Activated T-helper 2 cell treated with anti-CD3 and anti-CD28 coated beads, Interferon-gamma antibody, Interleukin-2, Interleukin-4, amounts not matched to agents 10 μg/mL and 5 μg/mL and 100 μg/mL, durations not matched to agents 14 hours and 24 hours and 36 hours (primary cell): ENCODE data around the gene IGFBP2. TPM values are rescaled to one million over a fixed set of nuclear protein-coding genes. Genes with fewer than 3 reads are reported as not detected.

ENCODE experiments used
- DNase-seq: peaks from one replicate; pipeline ENCODE4 v3.0.0; 2021; ENCODE audit warnings: low spot score
- H3K27ac Mint-ChIP-seq: one replicate; pipeline ENCODE4 v1.8.0; 2021; ENCODE audit warnings: mixed read lengths
- H3K27me3 Mint-ChIP-seq: one replicate; pipeline ENCODE4 v1.8.0; 2021; ENCODE audit warnings: low read depth, mixed read lengths
- H3K36me3 Mint-ChIP-seq: one replicate; pipeline ENCODE4 v1.8.0; 2021; ENCODE audit warnings: low read depth, mixed read lengths
- H3K4me1 Mint-ChIP-seq: one replicate; pipeline ENCODE4 v1.8.0; 2021; ENCODE audit warnings: low read depth, mixed read lengths
- H3K4me3 Mint-ChIP-seq: one replicate; pipeline ENCODE4 v1.8.0; 2021; ENCODE audit warnings: low read depth, mild to moderate bottlenecking, moderate library complexity, mixed read lengths
- H3K9me3 Mint-ChIP-seq: one replicate; pipeline ENCODE4 v1.8.0; 2021; ENCODE audit warnings: mixed read lengths
- intact Hi-C: fragments of 100-400 bp; cut with micrococcal nuclease; formaldehyde crosslinking; loops from one replicate; pipeline ENCODE4 v1.15.1; 2023
- total RNA-seq: library from RNA; stranded (reverse); gene quantifications from 2 replicates; pipeline ENCODE4 v1.2.3, GENCODE V29; 2022

IGFBP2 gene
- total RNA-seq, 1 donor from 2014 or later, result 30.1 TPM

- Mint-ChIP-seq H3K9me3 (no peaks in the 10 kb centered on the region), H3K27me3 (peaks cover 3% of the 10 kb centered on the region), H3K27ac (no peak overlapping the region), H3K36me3 (no peaks in the 10 kb centered on the region), H3K4me1 (peaks cover 10% of the 10 kb centered on the region), H3K4me3 (no peak overlapping the region)
- no peak for DNase-seq
- intact Hi-C loops, result no loop called here
Observed at GRCh38 chr2:216677439-216678097, 44.3 kb downstream of the IGFBP2 start.

- peaks cover 3% of the 10 kb centered on the region for H3K27me3 Mint-ChIP-seq
- no peak for DNase-seq
- H3K36me3 Mint-ChIP-seq, result no peaks in the 10 kb centered on the region
- intact Hi-C loops, result no loop called here
- H3K9me3 Mint-ChIP-seq, result no peaks in the 10 kb centered on the region
- no peak overlapping the region for H3K4me3 Mint-ChIP-seq
- H3K4me1 Mint-ChIP-seq, result peaks cover 10% of the 10 kb centered on the region
- H3K27ac Mint-ChIP-seq, result no peak overlapping the region
Observed at GRCh38 chr2:216678098-216678465, 44.9 kb downstream of the IGFBP2 start.

- H3K4me1 Mint-ChIP-seq, result peaks cover 10% of the 10 kb centered on the region
- H3K9me3 Mint-ChIP-seq, result no peaks in the 10 kb centered on the region
- no peaks in the 10 kb centered on the region for H3K36me3 Mint-ChIP-seq
- DNase-seq, result no peak
- no peak overlapping the region for H3K27ac Mint-ChIP-seq
- intact Hi-C loops, result no loop called here
- no peak overlapping the region for H3K4me3 Mint-ChIP-seq
- H3K27me3 Mint-ChIP-seq, result peaks cover 5% of the 10 kb centered on the region
Observed at GRCh38 chr2:216678813-216679657, 45.8 kb downstream of the IGFBP2 start.

GRCh38 chr2:216679658-216680024 is 46.4 kb downstream of the IGFBP2 start:
- peaks cover 5% of the 10 kb centered on the region for H3K27me3 Mint-ChIP-seq
- intact Hi-C loops, result loop anchor here (5.0 kb wide), 1 partner anchor 1033 kb away; no protein-coding TSS in a partner anchor
- no peaks in the 10 kb centered on the region for H3K36me3 Mint-ChIP-seq
- peaks cover 10% of the 10 kb centered on the region for H3K4me1 Mint-ChIP-seq
- H3K4me3 Mint-ChIP-seq, result no peak overlapping the region
- no peak overlapping the region for H3K27ac Mint-ChIP-seq
- DNase-seq, result no peak
- H3K9me3 Mint-ChIP-seq, result no peaks in the 10 kb centered on the region

GRCh38 chr2:216680951-216681629 is 47.9 kb downstream of the IGFBP2 start:
- Mint-ChIP-seq H3K4me1 (peaks cover 10% of the 10 kb centered on the region), H3K27me3 (peaks cover 13% of the 10 kb centered on the region), H3K27ac (no peak overlapping the region), H3K4me3 (no peak overlapping the region), H3K36me3 (no peaks in the 10 kb centered on the region), H3K9me3 (no peaks in the 10 kb centered on the region)
- intact Hi-C loops, result loop anchor here (5.0 kb wide), 1 partner anchor 1031 kb away; no protein-coding TSS in a partner anchor
- no peak for DNase-seq

- H3K27me3 Mint-ChIP-seq, result peaks cover 11% of the 10 kb centered on the region
- no peak overlapping the region for H3K27ac Mint-ChIP-seq
- H3K36me3 Mint-ChIP-seq, result no peaks in the 10 kb centered on the region
- intact Hi-C loops, result loop anchor here (2.0 to 5.0 kb wide), 2 partner anchors 829 to 1031 kb away; no protein-coding TSS in a partner anchor
- DNase-seq, result no peak
- H3K9me3 Mint-ChIP-seq, result no peaks in the 10 kb centered on the region
- peaks cover 10% of the 10 kb centered on the region for H3K4me1 Mint-ChIP-seq
- H3K4me3 Mint-ChIP-seq, result no peak overlapping the region
Observed at GRCh38 chr2:216681683-216682082, 48.5 kb downstream of the IGFBP2 start.

- H3K4me3 Mint-ChIP-seq, result no peak overlapping the region
- intact Hi-C loops, result loop anchor here (2.0 to 5.0 kb wide), 2 partner anchors 827 to 1028 kb away; no protein-coding TSS in a partner anchor
- H3K27me3 Mint-ChIP-seq, result peaks cover 14% of the 10 kb centered on the region
- no peak overlapping the region for H3K27ac Mint-ChIP-seq
- H3K9me3 Mint-ChIP-seq, result no peaks in the 10 kb centered on the region
- no peaks in the 10 kb centered on the region for H3K36me3 Mint-ChIP-seq
- peaks cover 10% of the 10 kb centered on the region for H3K4me1 Mint-ChIP-seq
- DNase-seq, result no peak
Observed at GRCh38 chr2:216683846-216684245, 50.6 kb downstream of the IGFBP2 start.

GRCh38 chr2:216685327-216685875 is 52.2 kb downstream of the IGFBP2 start:
- Mint-ChIP-seq H3K4me1 (peaks cover 10% of the 10 kb centered on the region), H3K9me3 (no peaks in the 10 kb centered on the region), H3K36me3 (no peaks in the 10 kb centered on the region), H3K27me3 (peaks cover 24% of the 10 kb centered on the region), H3K4me3 (no peak overlapping the region), H3K27ac (no peak overlapping the region)
- DNase-seq, result no peak
- intact Hi-C loops, result no loop called here

GRCh38 chr2:216687111-216687510 is 53.9 kb downstream of the IGFBP2 start:
- H3K36me3 Mint-ChIP-seq, result no peaks in the 10 kb centered on the region
- no peak overlapping the region for H3K4me3 Mint-ChIP-seq
- no peaks in the 10 kb centered on the region for H3K9me3 Mint-ChIP-seq
- peaks cover 35% of the 10 kb centered on the region for H3K27me3 Mint-ChIP-seq
- H3K27ac Mint-ChIP-seq, result no peak overlapping the region
- H3K4me1 Mint-ChIP-seq, result peaks cover 11% of the 10 kb centered on the region
- intact Hi-C loops, result no loop called here
- DNase-seq, result no peak

GRCh38 chr2:216687646-216688045 is 54.4 kb downstream of the IGFBP2 start:
- H3K27me3 Mint-ChIP-seq, result peaks cover 41% of the 10 kb centered on the region
- no peak overlapping the region for H3K27ac Mint-ChIP-seq
- no peaks in the 10 kb centered on the region for H3K9me3 Mint-ChIP-seq
- DNase-seq, result no peak
- no peak overlapping the region for H3K4me3 Mint-ChIP-seq
- intact Hi-C loops, result no loop called here
- peaks cover 12% of the 10 kb centered on the region for H3K4me1 Mint-ChIP-seq
- no peaks in the 10 kb centered on the region for H3K36me3 Mint-ChIP-seq

- no peak overlapping the region for H3K4me3 Mint-ChIP-seq
- no peak overlapping the region for H3K27ac Mint-ChIP-seq
- intact Hi-C loops, result no loop called here
- peaks cover 48% of the 10 kb centered on the region for H3K27me3 Mint-ChIP-seq
- no peaks in the 10 kb centered on the region for H3K9me3 Mint-ChIP-seq
- no peak for DNase-seq
- peaks cover 19% of the 10 kb centered on the region for H3K4me1 Mint-ChIP-seq
- no peaks in the 10 kb centered on the region for H3K36me3 Mint-ChIP-seq
Observed at GRCh38 chr2:216688731-216689340, 55.6 kb downstream of the IGFBP2 start.

GRCh38 chr2:216689397-216689796 is 56.2 kb downstream of the IGFBP2 start:
- Mint-ChIP-seq H3K27ac (no peak overlapping the region), H3K36me3 (no peaks in the 10 kb centered on the region), H3K4me1 (peaks cover 23% of the 10 kb centered on the region), H3K27me3 (peaks cover 52% of the 10 kb centered on the region), H3K9me3 (no peaks in the 10 kb centered on the region), H3K4me3 (no peak overlapping the region)
- DNase-seq, result no peak
- intact Hi-C loops, result no loop called here
